Panc1 (cell line): Measurements from ENCODE around the gene CSN1S1.

Experiments used
- POLR2AphosphoS5 ChIP-seq: IDR thresholded peaks from 2 replicates; pipeline ENCODE4 v1.6.1; 2012; ENCODE audit warnings: mild to moderate bottlenecking, low read depth, low read length, moderate library complexity
- TF ChIP-seq, protein P1 (sequence below): fragments of 450-650 bp; IDR thresholded peaks from 2 replicates; pipeline ENCODE4 v1.5.1; 2017; ENCODE audit warnings: mild to moderate bottlenecking
- TF ChIP-seq, protein P2 (sequence below), 2 experiments: IDR thresholded peaks; 2 replicates each; pipeline ENCODE4 v1.6.1; 2011 to 2012; ENCODE audit warnings: low read depth in 2 of 2, control low read depth in 1 of 2, low read length in 1 of 2, mild to moderate bottlenecking in 1 of 2, moderate library complexity in 1 of 2; ENCODE audit not compliant: insufficient read depth in 1 of 2

DNA sequence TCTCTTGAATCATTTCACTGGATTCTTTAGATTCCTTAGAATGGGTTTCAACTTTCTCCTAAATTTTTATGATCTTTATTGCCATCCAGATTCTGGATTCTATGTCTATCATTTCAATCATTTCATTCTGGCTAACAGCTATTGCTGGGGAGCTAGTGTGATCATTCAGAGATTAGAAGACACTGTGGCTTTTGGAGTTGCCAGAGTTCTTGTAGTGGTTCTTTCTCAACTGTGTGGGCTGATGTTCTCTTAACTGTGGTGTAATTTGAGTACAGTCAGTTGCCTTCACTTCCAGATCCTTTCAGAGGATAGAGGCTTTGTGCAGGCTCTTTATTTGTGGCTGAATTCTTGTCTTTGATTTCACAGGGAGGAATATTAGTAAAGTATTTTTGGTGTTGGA is 46.7 kb downstream of the CSN1S1 start:
- no peak for TF ChIP-seq POLR2AphosphoS5
- TF ChIP-seq, protein P1, sequence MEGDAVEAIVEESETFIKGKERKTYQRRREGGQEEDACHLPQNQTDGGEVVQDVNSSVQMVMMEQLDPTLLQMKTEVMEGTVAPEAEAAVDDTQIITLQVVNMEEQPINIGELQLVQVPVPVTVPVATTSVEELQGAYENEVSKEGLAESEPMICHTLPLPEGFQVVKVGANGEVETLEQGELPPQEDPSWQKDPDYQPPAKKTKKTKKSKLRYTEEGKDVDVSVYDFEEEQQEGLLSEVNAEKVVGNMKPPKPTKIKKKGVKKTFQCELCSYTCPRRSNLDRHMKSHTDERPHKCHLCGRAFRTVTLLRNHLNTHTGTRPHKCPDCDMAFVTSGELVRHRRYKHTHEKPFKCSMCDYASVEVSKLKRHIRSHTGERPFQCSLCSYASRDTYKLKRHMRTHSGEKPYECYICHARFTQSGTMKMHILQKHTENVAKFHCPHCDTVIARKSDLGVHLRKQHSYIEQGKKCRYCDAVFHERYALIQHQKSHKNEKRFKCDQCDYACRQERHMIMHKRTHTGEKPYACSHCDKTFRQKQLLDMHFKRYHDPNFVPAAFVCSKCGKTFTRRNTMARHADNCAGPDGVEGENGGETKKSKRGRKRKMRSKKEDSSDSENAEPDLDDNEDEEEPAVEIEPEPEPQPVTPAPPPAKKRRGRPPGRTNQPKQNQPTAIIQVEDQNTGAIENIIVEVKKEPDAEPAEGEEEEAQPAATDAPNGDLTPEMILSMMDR = no peak
- TF ChIP-seq, protein P2, sequence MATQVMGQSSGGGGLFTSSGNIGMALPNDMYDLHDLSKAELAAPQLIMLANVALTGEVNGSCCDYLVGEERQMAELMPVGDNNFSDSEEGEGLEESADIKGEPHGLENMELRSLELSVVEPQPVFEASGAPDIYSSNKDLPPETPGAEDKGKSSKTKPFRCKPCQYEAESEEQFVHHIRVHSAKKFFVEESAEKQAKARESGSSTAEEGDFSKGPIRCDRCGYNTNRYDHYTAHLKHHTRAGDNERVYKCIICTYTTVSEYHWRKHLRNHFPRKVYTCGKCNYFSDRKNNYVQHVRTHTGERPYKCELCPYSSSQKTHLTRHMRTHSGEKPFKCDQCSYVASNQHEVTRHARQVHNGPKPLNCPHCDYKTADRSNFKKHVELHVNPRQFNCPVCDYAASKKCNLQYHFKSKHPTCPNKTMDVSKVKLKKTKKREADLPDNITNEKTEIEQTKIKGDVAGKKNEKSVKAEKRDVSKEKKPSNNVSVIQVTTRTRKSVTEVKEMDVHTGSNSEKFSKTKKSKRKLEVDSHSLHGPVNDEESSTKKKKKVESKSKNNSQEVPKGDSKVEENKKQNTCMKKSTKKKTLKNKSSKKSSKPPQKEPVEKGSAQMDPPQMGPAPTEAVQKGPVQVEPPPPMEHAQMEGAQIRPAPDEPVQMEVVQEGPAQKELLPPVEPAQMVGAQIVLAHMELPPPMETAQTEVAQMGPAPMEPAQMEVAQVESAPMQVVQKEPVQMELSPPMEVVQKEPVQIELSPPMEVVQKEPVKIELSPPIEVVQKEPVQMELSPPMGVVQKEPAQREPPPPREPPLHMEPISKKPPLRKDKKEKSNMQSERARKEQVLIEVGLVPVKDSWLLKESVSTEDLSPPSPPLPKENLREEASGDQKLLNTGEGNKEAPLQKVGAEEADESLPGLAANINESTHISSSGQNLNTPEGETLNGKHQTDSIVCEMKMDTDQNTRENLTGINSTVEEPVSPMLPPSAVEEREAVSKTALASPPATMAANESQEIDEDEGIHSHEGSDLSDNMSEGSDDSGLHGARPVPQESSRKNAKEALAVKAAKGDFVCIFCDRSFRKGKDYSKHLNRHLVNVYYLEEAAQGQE (IDR thresholded peaks at IDR 0.05; ENCODE audit: insufficient read depth in 1 of 2, low read depth in 2 of 2, low read length in 1 of 2) = no peak
